Stimulated activated CD8-positive, alpha-beta memory T cell treated with anti-CD3 and anti-CD28 coated beads, Interleukin-12 subunit alpha, Interleukin-12 subunit beta, amount 100 ng/mL, for 1 hour (primary cell): ENCODE results near the gene PLCL1.
"Not testable (repeated sequence)": the region's sequence is repeated elsewhere in the genome, so short reads cannot be mapped to it uniquely, and the experiment has no call there.

Experiments
- DNase-seq: peaks from one replicate; pipeline ENCODE4 v3.0.0-alpha.2; 2020; ENCODE audit warnings: low read depth

Gene PLCL1

GRCh38 chr2:198000417-198000816 lies 196.0 kb downstream of the PLCL1 start:
- DNase-seq, result no peak

- no peak for DNase-seq
Measured at GRCh38 chr2:198004173-198004572, 199.8 kb downstream of the PLCL1 start.

GRCh38 chr2:198004921-198005829 lies 200.8 kb downstream of the PLCL1 start:
- DNase-seq, result no peak

- no peak for DNase-seq
Measured at GRCh38 chr2:198006733-198007132, 202.3 kb downstream of the PLCL1 start.

- no peak for DNase-seq
Measured at GRCh38 chr2:198008230-198008629, 203.8 kb downstream of the PLCL1 start.

- DNase-seq, result no peak
Measured at GRCh38 chr2:198012025-198012424, 207.6 kb downstream of the PLCL1 start.

GRCh38 chr2:198016243-198016642 lies 211.8 kb downstream of the PLCL1 start:
- DNase-seq, result no peak

GRCh38 chr2:198017068-198017467 lies 212.7 kb downstream of the PLCL1 start:
- DNase-seq, result no peak

- DNase-seq, result no peak
Measured at GRCh38 chr2:198028955-198029354, 224.6 kb downstream of the PLCL1 start.

- DNase-seq, result not testable (repeated sequence)
Measured at GRCh38 chr2:198029576-198029975, 225.2 kb downstream of the PLCL1 start.

GRCh38 chr2:198033626-198034025 lies 229.2 kb downstream of the PLCL1 start:
- DNase-seq, result no peak

- DNase-seq, result no peak
Measured at GRCh38 chr2:198036029-198036879, 231.9 kb downstream of the PLCL1 start.

- DNase-seq, result no peak
Measured at GRCh38 chr2:198040835-198041234, 236.4 kb downstream of the PLCL1 start.

- no peak for DNase-seq
Measured at GRCh38 chr2:198042189-198042588, 237.8 kb downstream of the PLCL1 start.

- DNase-seq, result no peak
Measured at GRCh38 chr2:198044777-198045176, 240.4 kb downstream of the PLCL1 start.

- DNase-seq, result no peak
Measured at GRCh38 chr2:198045227-198045626, 240.8 kb downstream of the PLCL1 start.

- DNase-seq, result no peak
Measured at GRCh38 chr2:198052741-198053140, 248.3 kb downstream of the PLCL1 start.

- no peak for DNase-seq
Measured at GRCh38 chr2:198053148-198053547, 248.8 kb downstream of the PLCL1 start.

- DNase-seq, result no peak
Measured at GRCh38 chr2:198053776-198054175, 249.4 kb downstream of the PLCL1 start.

GRCh38 chr2:198054299-198054698 lies 249.9 kb downstream of the PLCL1 start:
- peak; percentile 4 for DNase-seq

- no peak for DNase-seq
Measured at GRCh38 chr2:198055716-198056115, 251.3 kb downstream of the PLCL1 start.

- DNase-seq, result no peak
Measured at GRCh38 chr2:198056836-198057235, 252.4 kb downstream of the PLCL1 start.

- DNase-seq, result no peak
Measured at GRCh38 chr2:198059800-198060199, 255.4 kb downstream of the PLCL1 start.
